Adrenal gland (tissue), 5 donors: Measurements from ENCODE around the gene ABCD3.

ENCODE experiments used
- POLR2A ChIP-seq, 2 donors: fragments of 450-650 bp; IDR thresholded peaks; one replicate each; pipeline ENCODE4 v1.6.1; 2017; ENCODE audit warnings: antibody characterized with exemption in 2 of 2, mild to moderate bottlenecking in 2 of 2, moderate library complexity in 1 of 2
- TF ChIP-seq, protein P1 (sequence below), 6 experiments: fragments of 450-650 bp in 4 of 6; fragments of 200-600 bp in 2 of 6; sonication (generic) in 1 of 6; IDR thresholded peaks; 1 replicate in 5 of 6; 2 replicates in 1 of 6; pipeline versions ENCODE4 v1.5.1 to v1.8.0; 2016 to 2021; ENCODE audit warnings: antibody characterized with exemption in 6 of 6, mild to moderate bottlenecking in 2 of 6, moderate library complexity in 1 of 6
- donor health status: DM: no; HTN: no; CAD: no.

DNA sequence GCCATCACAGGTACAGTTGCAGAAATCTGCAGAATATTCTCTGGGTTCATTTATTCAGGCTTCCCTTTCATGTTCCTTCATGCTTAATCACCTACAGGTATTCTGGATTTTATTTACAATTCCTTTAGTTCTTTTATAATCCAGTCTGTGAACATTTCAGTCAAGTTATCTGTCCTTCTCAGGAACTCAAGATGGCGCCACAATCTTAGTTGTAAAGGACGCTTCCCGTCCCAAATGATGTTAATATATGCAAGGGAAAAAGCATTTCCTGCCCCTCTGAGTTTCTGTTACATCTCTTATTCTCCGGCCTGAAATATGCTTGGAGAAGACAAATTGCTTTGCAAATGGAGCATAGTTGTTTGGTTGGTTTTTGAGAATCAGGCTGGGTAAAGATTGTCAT is 104.1 kb downstream of the ABCD3 start:
- TF ChIP-seq, protein P1, sequence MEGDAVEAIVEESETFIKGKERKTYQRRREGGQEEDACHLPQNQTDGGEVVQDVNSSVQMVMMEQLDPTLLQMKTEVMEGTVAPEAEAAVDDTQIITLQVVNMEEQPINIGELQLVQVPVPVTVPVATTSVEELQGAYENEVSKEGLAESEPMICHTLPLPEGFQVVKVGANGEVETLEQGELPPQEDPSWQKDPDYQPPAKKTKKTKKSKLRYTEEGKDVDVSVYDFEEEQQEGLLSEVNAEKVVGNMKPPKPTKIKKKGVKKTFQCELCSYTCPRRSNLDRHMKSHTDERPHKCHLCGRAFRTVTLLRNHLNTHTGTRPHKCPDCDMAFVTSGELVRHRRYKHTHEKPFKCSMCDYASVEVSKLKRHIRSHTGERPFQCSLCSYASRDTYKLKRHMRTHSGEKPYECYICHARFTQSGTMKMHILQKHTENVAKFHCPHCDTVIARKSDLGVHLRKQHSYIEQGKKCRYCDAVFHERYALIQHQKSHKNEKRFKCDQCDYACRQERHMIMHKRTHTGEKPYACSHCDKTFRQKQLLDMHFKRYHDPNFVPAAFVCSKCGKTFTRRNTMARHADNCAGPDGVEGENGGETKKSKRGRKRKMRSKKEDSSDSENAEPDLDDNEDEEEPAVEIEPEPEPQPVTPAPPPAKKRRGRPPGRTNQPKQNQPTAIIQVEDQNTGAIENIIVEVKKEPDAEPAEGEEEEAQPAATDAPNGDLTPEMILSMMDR (IDR thresholded peaks at IDR 0.05): peak in 5 of 6 experiments; percentile 36 to 55 (median 45)
- no peak for TF ChIP-seq POLR2A (IDR thresholded peaks at IDR 0.05)
